Measurements from ENCODE around the gene SAFB. TPM values are rescaled to one million over a fixed set of nuclear protein-coding genes. Genes with fewer than 3 reads are reported as not detected.

Gene SAFB
- total RNA-seq, 1 experiment from 2014 or later, result 19.5 TPM

Other genes starting within 250 kb of the SAFB start
- gene ZNRF4, start 167.7 kb upstream of the SAFB start, total RNA-seq (2014; rRNA removed; shearing (Covaris generic)), result not detected in 2 replicates
- gene TINCR, start 55.1 kb upstream of the SAFB start, total RNA-seq (2014; rRNA removed; shearing (Covaris generic)), result 2.3 and 4.3 TPM in 2 replicates
- 10.8 and 19.1 TPM in 2 replicates for gene SAFB2, start 307 bp upstream of the SAFB start, total RNA-seq (2014; rRNA removed; shearing (Covaris generic))
- gene MICOS13, start 57.4 kb downstream of the SAFB start, total RNA-seq (2014; rRNA removed; shearing (Covaris generic)), result 38.1 and 52.7 TPM in 2 replicates
- 2.4 and 4.9 TPM in 2 replicates for gene HSD11B1L, start 57.9 kb downstream of the SAFB start, total RNA-seq (2014; rRNA removed; shearing (Covaris generic))
- 933 and 1,282 TPM in 2 replicates for gene RPL36, start 67.2 kb downstream of the SAFB start, total RNA-seq (2014; rRNA removed; shearing (Covaris generic))
- 49.1 and 81.4 TPM in 2 replicates for gene LONP1, start 97.1 kb downstream of the SAFB start, total RNA-seq (2014; rRNA removed; shearing (Covaris generic))
- gene CATSPERD, start 97.6 kb downstream of the SAFB start, total RNA-seq (2014; rRNA removed; shearing (Covaris generic)), result not detected in 2 replicates
- 0.25 TPM in 1 of 2 replicates, not detected in the other for gene PRR22, start 161.7 kb downstream of the SAFB start, total RNA-seq (2014; rRNA removed; shearing (Covaris generic))
- gene DUS3L, start 168.1 kb downstream of the SAFB start, total RNA-seq (2014; rRNA removed; shearing (Covaris generic)), result 23.2 and 28.1 TPM in 2 replicates
- gene NRTN, start 182.0 kb downstream of the SAFB start, total RNA-seq (2014; rRNA removed; shearing (Covaris generic)), result 0.06 and 0.23 TPM in 2 replicates
- gene FUT6, start 216.6 kb downstream of the SAFB start, total RNA-seq (2014; rRNA removed; shearing (Covaris generic)), result not detected in 2 replicates
- gene FUT3, start 228.4 kb downstream of the SAFB start, total RNA-seq (2014; rRNA removed; shearing (Covaris generic)), result not detected in 2 replicates
- gene FUT5, start 247.5 kb downstream of the SAFB start, total RNA-seq (2014; rRNA removed; shearing (Covaris generic)), result not detected in 2 replicates

Data from H4 (cell line).